Effector CD4-positive, alpha-beta T cell (primary cell): ENCODE results near the gene PPIH.
"Not testable (repeated sequence)": the region's sequence is repeated elsewhere in the genome, so short reads cannot be mapped to it uniquely, and the experiment has no call there.

Experiments used
- DNase-seq: peaks from one replicate; pipeline ENCODE4 v3.0.0-alpha.2; 2020
- total RNA-seq: gene quantifications from one replicate; lab custom pipeline; 2026; lab: John Stamatoyannopoulos, UW

PPIH gene
- 28.5 reads per million, percentile 55 among the genes with 10 or more reads in this experiment for total RNA-seq

GRCh38 chr1:42657981-42658876, at the start of gene PPIH:
Gene PPIH (plus strand): TSS chr1:42658423. CDS start chr1:42658447, 24 bp downstream.
- peak; percentile 94 for DNase-seq

GRCh38 chr1:42613803-42614131, 44.5 kb upstream of the PPIH start:
- no peak for DNase-seq

- DNase-seq = no peak
Measured at GRCh38 chr1:42618866-42619265, 39.4 kb upstream of the PPIH start.

- no peak for DNase-seq
Measured at GRCh38 chr1:42620307-42620706, 37.9 kb upstream of the PPIH start.

- not testable (repeated sequence) for DNase-seq
Measured at GRCh38 chr1:42621180-42621579, 37.0 kb upstream of the PPIH start.

- not testable (repeated sequence) for DNase-seq
Measured at GRCh38 chr1:42627205-42627604, 31.0 kb upstream of the PPIH start.

- no peak for DNase-seq
Measured at GRCh38 chr1:42639116-42639515, 19.1 kb upstream of the PPIH start.

- no peak for DNase-seq
Measured at GRCh38 chr1:42646056-42646455, 12.2 kb upstream of the PPIH start.

- DNase-seq = no peak
Measured at GRCh38 chr1:42657201-42657600, 1.0 kb upstream of the PPIH start.

GRCh38 chr1:42658877-42659337, 684 bp downstream of the PPIH start:
- DNase-seq = no peak

GRCh38 chr1:42660907-42661500, 2.8 kb downstream of the PPIH start:
- no peak for DNase-seq

- no peak for DNase-seq
Measured at GRCh38 chr1:42669936-42670335, 11.7 kb downstream of the PPIH start.

- no peak for DNase-seq
Measured at GRCh38 chr1:42670425-42670824, 12.2 kb downstream of the PPIH start.

- DNase-seq = no peak
Measured at GRCh38 chr1:42674214-42674613, 16.0 kb downstream of the PPIH start.

- no peak for DNase-seq
Measured at GRCh38 chr1:42674682-42675081, 16.5 kb downstream of the PPIH start.

- DNase-seq = no peak
Measured at GRCh38 chr1:42675467-42675866, 17.2 kb downstream of the PPIH start.

GRCh38 chr1:42676534-42677087, 18.4 kb downstream of the PPIH start:
- DNase-seq = no peak

- no peak for DNase-seq
Measured at GRCh38 chr1:42679364-42679983, 21.3 kb downstream of the PPIH start.

- DNase-seq = no peak
Measured at GRCh38 chr1:42680055-42680454, 21.8 kb downstream of the PPIH start.

GRCh38 chr1:42680921-42681683, 22.9 kb downstream of the PPIH start:
- DNase-seq = no peak

- peak; percentile 93 for DNase-seq
Measured at GRCh38 chr1:42681741-42682483, 23.7 kb downstream of the PPIH start, which contains the start of gene YBX1. Gene YBX1 (plus strand): TSS chr1:42682418. CDS start chr1:42682566, 148 bp downstream.

GRCh38 chr1:42682484-42682738, 24.2 kb downstream of the PPIH start:
- not testable (repeated sequence) for DNase-seq
